Fibroblast of mammary gland (primary cell): Measurements from ENCODE around the gene STXBP2.

Experiments used
- DNase-seq: peaks from one replicate; pipeline ENCODE4 v3.0.0-alpha.2; 2010; ENCODE audit warnings: low read depth
- H3K4me3 ChIP-seq: 2 replicates; pipeline ENCODE4 v1.5.1; 2011; ENCODE audit warnings: low read depth, mild to moderate bottlenecking, low read length, moderate library complexity; ENCODE audit not compliant: control insufficient read depth
- CTCF ChIP-seq: conservative IDR thresholded peaks from 2 replicates; pipeline ENCODE4 v1.5.1; 2011; ENCODE audit warnings: low read depth, low read length, inconsistent platforms; ENCODE audit not compliant: control insufficient read depth, insufficient read depth

STXBP2 gene

GRCh38 chr19:7614859-7615741 lies 21.8 kb upstream of the STXBP2 start:
- DNase-seq, result no peak
- no peak overlapping the region for H3K4me3 ChIP-seq
- no peak for TF ChIP-seq CTCF

- H3K4me3 ChIP-seq, result no peak overlapping the region
- DNase-seq, result no peak
- no peak for TF ChIP-seq CTCF
Observed at GRCh38 chr19:7617172-7617571, 19.7 kb upstream of the STXBP2 start.

GRCh38 chr19:7617735-7618134 lies 19.2 kb upstream of the STXBP2 start:
- H3K4me3 ChIP-seq, result no peak overlapping the region
- no peak for DNase-seq

GRCh38 chr19:7618348-7618747 lies 18.6 kb upstream of the STXBP2 start:
- no peak overlapping the region for H3K4me3 ChIP-seq
- no peak for TF ChIP-seq CTCF
- no peak for DNase-seq

More at GRCh38 chr19:7617735-7618134, 19.2 kb upstream of the STXBP2 start:
- no peak for TF ChIP-seq CTCF

GRCh38 chr19:7618771-7619510 lies 18.0 kb upstream of the STXBP2 start:
- TF ChIP-seq CTCF, result no peak
- no peak overlapping the region for H3K4me3 ChIP-seq
- DNase-seq, result no peak

- TF ChIP-seq CTCF, result no peak
- no peak overlapping the region for H3K4me3 ChIP-seq
- no peak for DNase-seq
Observed at GRCh38 chr19:7619671-7620441, 17.1 kb upstream of the STXBP2 start.
